ENCODE data around the gene CDK11B.
"Not testable (repeated sequence)": the region's sequence is repeated elsewhere in the genome, so short reads cannot be mapped to it uniquely, and the experiment has no call there.

Gene CDK11B

DNA sequence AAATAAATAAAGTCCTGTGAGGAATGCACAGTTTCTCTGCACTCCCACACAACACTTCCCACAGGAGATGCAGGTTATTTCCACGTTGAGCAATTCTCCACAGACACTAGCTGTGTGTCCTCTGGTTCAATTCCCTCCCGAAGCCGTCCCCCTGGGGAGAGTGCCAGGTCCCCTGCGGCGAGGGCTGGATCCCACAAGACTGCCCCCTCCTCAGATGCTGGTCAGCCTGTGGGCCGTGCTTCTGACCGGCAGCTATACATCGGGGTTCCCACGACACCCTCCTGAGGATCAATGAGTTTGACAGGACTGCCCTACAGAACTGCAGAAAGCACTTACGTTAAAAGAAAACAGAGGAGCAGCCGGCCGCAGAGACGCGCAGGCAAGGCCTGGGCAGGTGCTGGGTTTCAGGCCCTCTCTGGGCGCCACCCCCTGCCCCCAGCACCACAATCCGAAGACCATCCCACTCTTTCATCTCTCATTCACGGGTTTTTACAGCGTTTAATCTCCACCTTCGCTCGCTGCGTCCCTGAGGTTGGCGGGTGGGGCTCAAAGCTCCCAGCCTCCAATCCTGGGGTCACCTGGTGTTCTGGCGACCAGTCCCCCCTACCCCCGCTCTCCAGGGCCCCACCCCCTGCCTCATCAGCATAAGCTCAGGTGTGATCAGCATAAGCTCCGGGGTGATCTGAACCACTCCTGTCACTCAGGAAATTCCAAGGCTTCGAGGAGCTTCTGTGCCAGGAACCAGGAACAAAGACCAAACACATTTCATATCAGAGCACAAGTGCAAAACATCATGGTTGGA is 24.5 kb upstream of the CDK11B start:
- DNase-seq (ENCODE audit: low read depth): no peak

DNA sequence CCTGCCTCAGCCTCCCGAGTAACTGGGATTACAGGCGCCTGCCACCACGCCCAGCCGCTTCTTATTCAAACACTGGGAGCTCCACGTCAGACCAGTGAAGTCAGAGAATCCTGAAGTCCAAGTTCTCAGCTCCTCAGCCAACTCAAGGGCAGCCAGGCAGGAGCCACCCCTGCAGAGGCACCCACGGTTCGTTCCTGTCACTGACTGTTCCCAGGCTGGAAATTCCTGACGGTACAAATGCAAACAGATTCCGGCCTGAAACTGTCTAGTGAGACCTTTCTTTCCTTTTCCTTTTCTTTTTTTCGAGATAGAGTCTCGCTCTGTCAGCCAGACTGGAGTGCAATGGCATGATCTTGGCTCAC is 22.1 kb upstream of the CDK11B start:
- DNase-seq (ENCODE audit: low read depth): no peak

DNA sequence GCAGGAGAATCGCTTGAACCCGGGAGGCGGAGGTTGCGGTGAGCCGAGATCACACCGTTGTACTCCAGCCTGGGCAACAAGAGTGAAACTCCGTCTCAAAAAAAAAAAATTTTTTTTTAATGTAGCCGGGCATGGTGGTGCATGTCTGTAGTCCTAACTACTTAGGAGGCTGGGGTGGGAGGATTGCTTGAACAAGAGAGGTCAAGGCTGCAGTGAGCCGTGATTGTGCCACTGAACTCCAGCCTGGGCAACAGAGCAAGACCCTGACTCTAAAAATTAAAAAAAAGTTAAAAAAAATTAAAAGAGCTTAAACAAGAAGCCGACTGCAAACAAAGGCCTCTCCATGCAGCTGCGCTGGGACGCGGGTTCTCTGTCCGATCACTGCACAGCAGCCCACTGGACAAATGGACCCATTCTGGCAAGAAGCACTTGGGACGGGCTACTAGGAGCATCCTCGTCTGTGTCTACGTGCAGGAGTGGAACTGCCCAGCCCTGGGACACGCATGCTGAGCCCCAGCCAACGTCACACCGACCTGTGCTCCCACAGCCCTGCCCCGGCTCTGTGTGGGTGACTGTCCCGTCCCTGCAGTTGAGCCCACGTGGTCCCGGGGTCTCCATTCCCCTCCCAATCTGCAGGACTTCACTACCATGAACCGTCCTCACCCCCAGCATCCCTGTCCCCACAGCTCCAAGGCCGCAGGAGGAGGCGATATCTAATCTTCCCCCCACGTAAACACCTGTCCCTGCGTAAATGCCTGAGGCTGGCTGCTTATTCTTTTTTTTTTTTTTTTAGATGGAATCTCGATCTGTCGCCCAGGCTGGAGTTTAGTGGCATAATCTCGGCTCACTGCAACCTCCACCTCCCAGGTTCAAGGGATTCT is 21.5 kb upstream of the CDK11B start:
- DNase-seq (ENCODE audit: low read depth): no peak

DNA sequence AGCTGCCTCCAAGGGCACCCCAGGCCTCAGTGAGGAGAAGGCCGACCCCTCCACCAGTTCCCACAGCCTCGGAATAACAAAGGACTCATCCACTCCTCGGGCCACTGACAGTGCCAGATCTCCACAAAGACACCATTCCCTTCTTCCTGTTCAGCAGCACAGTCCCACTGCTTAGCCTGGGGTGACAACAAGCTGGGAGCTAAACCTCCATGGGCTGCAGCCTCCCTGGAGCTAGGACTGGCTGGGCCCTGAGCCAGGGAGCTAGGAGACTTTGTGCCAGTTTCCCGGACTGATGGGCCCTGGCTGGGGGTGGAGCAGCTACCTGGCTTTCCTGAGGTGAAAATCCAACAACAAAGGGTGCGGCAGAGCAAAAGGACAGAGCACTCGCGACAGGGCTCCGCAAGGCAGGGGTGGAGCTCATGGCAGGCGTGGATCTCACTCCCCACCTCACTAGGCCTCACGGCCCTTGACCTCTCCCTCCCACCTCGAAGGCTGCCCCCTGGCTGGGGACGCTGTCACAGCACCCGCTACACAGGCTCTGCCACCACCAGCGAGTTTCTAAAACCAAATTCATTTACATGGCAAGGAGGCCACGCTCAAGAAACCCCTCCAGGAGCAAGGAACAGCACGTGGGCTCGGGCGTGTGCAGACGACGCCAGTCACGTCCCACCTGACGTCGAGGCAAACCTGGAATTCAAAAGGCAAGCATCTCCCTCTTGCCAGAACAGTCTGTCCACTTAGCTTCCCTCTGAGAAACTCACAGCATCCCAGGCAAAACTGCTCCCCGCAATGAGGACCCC is 20.0 kb upstream of the CDK11B start:
- DNase-seq (ENCODE audit: low read depth): no peak

DNA sequence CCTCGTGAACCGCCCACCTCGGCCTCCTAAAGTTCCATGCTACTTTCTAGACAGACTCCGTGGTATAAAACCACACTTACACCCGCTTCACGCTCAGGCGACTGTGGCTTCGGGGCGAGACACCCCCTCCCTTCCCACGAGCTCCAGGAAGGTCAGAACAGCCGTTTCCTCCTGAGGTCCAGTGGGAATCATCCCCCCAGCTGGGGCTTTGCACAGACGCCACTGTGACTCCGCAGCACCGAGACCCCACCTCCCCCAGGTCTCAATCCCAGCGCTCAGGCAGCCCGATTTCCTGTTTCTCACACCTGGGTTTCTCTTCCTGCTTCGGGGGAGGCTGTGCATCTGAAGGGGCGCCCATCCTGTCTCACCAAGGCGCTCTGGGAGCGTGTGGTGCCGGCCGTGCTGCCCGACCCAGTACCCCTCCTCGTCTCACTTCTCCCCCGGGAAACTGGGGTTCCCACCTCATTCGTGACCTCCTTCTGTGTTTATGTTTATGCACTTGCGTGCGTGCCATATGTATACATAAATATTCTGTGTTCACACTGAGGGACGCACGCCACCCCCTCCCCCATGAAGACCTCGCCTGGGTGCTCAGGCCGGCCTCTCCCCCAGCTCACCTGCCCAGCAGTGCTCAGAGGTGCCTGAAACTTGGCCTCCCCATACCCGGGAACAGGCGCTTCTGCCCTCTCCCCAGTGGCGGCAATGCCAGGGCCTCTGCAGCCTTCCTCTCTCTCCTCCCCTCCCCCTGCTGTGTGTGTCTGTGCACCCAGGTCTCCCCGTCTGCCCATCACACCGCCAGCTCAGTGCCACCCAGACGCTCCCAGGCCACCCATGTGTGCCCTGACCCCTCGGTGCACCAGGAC is 19.1 kb upstream of the CDK11B start:
- peak; percentile 13 for DNase-seq (ENCODE audit: low read depth)

DNA sequence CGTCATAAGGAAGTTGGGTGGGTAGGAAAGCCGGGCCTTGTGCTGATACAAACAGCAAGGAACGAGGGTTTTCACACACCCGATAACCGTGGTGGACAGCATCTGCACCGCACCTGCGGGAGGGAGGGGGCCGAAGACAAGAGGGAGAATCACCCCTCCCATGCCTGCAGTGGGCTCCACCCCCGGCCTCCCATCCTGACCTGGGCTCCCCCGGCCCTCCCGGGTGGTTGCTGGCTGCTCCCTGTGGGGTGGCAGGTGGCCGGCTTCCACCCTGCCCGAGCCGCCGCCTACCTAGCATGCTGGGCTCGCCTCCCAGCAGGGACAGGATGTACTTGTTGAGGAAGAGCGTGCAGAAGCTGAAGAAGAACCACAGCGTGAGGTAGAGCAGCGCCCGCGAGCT is 17.3 kb upstream of the CDK11B start:
- not testable (repeated sequence) for DNase-seq (ENCODE audit: low read depth)

DNA sequence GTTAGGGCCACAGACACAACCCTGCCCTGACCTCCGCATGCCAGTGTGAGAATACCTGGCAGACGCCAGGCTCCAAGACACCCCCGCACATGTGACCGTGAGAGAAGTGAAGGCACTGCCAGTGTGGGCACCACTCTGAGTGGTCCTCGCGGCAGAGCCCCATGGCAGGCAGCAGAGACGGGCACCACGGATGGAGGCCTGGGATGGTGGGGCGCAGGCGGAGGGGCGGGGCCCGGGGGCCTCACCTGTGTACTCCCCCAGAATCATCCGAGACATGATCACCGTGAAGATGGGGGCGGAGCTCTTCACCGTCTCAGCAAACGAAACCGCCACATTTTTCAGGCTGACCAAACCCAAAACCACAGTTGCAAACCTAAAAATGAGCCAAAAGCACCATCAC is 16.4 kb upstream of the CDK11B start:
- not testable (repeated sequence) for DNase-seq (ENCODE audit: low read depth)

DNA sequence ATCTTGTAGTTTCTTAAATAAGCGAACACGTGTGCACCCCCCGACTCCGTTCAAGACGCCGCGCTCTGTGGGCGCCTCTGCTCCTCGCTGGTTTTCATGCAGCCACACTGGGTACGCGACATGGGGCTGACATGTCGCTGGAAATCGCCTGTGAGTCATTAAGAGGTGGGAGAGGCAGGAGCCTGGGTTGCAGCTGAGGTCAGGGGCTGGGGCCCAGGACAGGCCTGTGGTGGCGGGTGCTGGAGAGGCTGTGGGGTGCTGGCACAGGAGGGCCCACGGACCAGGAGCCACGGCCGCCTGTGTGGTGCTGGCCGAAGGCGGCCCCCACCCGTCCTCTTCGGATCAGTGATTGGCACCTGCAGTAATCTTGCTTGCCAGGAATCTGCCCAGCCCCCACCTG is 16.0 kb upstream of the CDK11B start:
- not testable (repeated sequence) for DNase-seq (ENCODE audit: low read depth)

DNA sequence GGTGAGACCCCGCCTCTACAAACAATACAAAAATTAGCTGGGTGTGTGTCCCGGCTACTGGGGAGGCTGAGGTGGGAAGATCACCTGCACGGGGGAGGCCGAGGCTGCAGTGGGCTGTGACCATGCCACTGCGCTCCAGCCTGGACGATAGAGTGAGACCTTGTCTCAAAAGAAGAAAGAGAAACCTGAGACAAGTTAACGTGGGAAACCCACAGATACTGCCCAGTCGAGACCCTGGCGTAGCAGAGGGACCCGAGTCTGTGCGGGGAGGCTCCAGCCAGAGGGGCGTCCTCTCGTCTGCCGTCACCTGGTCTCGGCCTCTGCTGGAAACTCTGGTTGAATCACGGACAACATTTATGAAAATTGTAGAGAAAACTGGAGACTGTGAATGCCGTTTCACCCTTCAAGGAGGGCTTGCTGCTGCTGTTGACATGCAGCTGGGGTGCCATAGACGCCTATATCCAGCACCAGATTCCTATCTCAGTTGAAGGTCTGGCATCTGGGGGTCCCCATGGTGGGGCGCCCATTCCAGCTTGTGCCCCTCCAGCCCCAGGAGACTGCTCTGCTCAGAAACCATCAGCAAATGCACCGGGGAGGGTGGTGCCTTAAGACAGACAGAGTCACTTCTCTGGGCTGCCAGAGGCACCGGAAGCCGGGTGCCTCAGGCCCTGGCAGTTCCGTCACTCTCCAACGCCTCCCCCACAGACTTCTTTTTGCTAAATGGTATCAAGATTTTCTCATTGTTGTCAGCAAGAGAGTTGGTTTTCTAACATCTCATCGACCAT is 13.6 kb upstream of the CDK11B start:
- no peak for DNase-seq (ENCODE audit: low read depth)

DNA sequence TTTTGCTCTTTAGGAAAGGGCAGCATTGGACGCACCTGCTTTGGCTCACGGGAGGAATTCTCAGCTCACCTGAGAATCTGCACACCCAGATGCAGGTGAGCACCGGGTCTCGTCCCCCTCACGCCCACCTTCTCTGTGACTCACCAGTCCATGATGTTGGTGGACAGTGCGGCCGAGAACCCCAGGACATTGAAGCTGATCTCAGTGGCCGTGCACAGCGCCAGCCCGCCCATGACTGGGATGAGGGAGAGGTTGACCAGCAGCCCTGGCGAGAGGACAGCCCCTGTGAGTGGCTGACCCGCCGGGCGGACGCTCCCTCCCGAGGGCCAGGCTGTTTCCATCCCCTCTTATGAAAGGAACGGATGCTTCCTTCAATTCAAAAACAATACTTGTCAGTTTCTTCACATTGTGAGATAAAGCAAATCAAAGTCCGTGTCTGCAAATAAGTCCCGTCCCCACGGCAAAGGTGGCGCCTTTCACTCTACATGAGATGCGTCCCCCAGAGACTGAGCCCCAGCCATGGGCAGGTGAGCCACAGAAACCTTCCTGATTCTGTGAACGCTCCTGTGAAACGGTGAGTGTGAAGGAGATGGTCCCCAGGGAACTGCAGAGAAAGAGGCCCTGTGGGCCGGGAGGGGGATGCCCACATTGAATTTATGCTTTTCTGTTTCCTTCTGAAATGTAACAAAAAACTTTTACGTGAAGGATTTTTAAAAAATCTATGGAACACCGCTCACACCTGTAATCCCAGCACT is 12.7 kb upstream of the CDK11B start:
- no peak for DNase-seq (ENCODE audit: low read depth)

DNA sequence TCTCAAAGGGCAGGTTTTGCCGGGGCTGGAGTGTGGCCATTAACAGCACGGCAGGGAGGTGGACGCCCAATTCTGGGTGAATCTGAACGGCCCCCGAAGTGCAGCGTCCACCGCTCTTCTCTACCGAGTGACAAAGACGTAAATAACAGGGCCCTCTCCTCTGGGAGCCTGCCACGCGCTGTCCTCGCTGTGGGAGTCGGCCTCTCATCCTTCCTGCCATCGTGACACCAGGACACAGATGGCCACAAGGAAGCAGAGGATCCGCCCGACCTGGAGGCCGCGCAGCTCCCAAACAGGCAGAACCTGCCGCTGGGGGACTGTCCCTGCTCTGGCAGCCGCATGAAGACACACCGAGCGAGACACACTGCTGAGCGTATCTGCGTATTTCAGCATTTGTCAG is 12.1 kb upstream of the CDK11B start:
- DNase-seq (ENCODE audit: low read depth): no peak

DNA sequence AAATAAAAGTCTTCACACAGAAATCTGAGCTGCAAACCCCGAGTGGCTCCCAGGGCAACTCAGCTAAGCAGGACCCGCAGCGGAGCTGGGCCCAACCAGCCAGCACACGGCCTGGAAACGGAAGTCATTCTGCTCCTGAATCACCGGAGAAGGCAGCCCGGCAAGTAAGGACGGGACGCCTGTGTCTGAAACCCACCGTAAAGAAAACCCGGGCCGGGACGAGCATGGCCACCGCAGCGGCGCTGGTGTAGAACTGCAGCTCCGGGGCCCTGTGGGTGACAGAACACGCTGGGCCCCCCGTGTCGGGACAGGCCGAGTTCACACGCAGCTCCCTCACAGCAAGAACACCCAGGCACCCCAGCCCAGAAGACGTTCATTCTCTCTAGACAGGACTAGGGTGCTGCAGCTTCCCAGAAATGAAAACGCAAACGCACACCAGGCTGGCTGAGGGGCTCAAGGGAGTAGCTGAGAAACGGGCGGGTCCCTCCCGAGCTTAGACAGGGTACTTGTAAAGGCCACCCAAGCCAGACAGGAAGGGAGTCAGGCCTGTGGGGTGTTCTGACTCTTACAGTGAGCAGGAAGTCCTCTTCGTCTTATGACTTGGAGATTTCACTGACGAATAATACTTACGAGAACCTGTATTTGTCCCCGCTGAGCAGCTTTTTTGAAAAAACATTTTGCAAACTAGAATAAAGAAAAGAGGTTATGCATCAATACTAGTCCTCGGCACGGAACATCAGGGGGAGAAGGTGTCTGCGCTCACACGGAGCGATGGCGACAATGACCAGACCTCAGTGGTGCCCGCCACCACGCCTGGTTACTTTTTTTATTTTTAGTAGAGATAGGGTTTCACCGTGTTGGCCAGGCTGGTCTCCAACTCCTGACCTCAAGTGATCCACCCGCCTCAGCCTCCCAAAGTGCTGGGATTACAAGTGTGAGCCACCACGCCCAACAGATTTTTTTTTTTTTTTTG is 10.9 kb upstream of the CDK11B start:
- no peak for DNase-seq (ENCODE audit: low read depth)

DNA sequence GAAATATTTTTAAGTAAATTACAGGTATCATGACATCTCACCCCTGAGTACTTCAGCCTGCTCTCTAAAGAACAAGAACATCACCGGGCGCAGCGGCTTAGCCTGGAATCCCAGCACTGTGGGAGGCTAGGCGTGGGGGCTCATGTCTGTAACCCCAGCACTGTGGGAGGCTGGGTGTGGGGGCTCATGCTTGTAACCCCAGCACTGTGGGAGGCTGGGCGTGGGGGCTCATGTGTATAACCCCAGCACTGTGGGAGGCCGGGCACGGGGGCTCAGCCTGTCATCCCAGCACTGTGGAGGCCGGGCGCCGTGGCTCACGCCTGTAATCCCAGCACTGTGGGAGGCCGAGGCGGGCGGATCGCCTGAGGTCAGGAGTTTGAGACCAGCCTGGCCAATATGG is 7.7 kb upstream of the CDK11B start:
- DNase-seq (ENCODE audit: low read depth): no peak

DNA sequence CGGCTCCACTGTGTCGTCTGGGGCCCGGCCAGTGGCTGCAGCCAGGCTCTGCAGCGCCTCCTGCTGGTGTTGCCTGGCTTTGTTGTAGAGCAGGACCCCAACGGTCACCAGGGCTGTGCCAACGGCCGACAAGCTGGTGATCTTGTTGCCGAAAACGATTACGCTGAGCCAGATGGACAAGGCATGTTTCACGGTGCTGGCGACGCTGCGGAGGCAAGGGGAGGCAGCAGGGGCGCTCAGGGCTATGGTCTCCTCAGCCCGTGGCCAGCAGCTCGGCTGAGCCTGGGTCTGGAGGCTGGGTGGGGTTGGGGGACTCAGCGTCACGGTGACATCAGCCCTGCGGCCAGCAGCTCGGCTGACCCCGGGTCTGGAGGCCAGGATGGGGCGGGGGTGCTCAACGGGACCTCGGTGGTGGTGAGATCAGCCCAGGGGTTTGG is 7.0 kb upstream of the CDK11B start:
- DNase-seq (ENCODE audit: low read depth): no peak

DNA sequence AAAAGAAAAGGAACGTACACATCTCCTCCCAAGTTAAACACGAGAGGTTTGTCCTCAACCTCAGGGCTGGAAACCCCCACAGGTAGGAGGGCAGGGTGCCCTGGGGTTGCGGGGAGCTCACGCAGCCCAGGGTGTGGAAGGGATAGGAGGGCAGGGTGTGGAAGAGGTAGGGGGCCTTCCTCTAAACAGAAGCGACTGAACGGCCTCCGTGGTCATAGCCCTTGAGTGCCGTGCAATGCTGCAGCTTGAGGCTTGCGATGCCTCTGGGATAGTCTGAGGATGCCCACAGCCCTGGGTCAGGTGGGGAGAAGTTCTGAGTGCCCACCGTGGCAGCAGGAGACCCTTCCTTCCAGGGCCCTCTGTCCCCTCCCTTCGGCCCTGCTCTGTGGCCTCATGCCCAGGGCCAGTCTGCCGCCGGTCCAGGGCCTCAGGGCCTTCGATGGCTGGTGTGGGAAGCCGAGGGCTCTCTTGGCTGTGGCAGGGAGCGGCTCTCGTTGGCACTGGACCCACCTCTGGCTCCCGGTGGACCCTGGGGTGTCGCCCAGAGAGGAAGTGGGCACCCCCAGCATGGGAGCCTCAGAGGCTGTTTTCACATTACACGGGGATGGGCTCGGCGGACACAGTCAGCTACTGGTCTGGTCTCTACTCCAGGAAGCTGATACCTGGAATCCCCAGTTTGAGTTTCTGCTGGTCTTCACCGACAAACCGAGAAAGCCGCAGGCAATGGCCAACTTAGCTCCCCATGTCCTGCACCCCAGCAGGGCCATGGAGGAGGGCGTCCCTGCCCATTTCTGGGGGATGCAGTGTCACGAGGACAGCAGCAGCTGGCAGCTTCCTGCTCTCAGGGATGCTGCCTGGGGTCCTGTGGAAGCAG is 6.4 kb upstream of the CDK11B start:
- no peak for DNase-seq (ENCODE audit: low read depth)

DNA sequence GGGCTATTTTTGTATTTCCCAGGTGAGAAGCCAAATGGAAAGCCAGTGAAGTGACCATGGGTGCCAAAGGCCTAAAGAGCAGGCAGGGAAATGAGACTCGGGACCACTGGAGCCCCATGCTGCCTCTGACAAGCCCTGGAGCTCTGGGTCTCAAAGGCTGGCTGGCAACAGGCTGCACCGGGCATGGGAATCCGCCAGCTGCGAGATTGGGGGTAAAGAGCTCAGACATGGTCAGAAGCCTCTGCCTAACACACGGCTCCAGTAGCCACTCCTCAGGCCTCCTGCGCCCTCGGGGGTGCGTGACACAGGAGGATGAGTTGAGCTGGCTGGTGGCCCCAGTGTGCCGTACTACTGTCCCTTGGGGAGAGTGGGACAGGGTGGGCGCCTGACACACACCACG is 5.5 kb upstream of the CDK11B start:
- not testable (repeated sequence) for DNase-seq (ENCODE audit: low read depth)

DNA sequence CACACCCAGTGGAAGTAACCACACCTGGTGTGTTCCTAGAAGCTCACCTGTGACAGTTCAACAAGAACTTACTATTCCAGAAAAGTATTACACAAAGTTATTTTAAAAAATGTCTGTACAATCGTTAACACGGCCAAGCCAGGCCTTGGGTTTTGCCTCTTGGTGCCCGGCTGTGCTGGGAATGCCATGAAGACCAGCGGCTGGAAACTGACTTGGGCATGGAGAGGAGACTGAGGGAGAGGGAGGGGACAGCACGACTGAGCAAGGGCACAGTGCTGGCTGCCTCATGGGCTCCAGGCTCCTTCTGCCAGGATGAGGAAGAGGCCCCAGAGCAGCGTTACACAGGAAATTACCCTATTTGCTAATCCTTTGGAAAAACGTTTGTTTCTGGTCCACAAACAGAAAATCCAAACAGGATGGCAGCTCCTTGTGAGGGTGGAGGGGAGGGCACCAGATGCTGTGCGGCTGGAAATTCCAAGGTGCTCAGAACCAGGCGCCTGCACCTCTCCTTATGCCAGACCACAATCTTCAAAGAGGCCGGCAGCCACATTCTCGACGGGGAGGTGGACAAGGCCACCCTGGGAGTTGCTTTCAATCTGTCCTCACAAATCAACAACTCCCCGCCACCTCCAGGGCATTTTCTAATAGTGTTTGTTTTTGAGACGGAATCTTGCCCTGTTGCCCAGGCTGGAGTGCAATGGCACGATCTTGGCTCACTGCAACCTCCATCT is 4.2 kb upstream of the CDK11B start:
- DNase-seq (ENCODE audit: low read depth): not testable (repeated sequence)
